GM19395 (cell line): ENCODE data around the gene ASIC3.
"Not testable (repeated sequence)": the region's sequence is repeated elsewhere in the genome, so short reads cannot be mapped to it uniquely, and the experiment has no call there.

Source experiments
- ATAC-seq: cut with Tn5 transposase; IDR thresholded peaks from one replicate; pipeline ENCODE4 v1.9.1; 2021; ENCODE audit warnings: mild to moderate bottlenecking, moderate library complexity; ENCODE audit not compliant: unreplicated experiment

ASIC3 gene

DNA sequence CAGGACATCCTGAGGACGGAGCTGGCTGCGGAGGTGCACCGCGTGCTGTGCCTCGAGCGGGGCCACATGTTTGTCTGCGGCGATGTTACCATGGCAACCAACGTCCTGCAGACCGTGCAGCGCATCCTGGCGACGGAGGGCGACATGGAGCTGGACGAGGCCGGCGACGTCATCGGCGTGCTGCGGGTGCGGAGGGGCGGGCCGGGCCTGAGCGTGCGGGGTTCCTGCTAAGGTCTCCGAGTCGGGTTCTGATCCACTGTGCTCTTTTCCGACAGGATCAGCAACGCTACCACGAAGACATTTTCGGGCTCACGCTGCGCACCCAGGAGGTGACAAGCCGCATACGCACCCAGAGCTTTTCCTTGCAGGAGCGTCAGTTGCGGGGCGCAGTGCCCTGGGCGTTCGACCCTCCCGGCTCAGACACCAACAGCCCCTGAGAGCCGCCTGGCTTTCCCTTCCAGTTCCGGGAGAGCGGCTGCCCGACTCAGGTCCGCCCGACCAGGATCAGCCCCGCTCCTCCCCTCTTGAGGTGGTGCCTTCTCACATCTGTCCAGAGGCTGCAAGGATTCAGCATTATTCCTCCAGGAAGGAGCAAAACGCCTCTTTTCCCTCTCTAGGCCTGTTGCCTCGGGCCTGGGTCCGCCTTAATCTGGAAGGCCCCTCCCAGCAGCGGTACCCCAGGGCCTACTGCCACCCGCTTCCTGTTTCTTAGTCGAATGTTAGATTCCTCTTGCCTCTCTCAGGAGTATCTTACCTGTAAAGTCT is 34.4 kb upstream of the ASIC3 start:
- ATAC-seq = no peak

DNA sequence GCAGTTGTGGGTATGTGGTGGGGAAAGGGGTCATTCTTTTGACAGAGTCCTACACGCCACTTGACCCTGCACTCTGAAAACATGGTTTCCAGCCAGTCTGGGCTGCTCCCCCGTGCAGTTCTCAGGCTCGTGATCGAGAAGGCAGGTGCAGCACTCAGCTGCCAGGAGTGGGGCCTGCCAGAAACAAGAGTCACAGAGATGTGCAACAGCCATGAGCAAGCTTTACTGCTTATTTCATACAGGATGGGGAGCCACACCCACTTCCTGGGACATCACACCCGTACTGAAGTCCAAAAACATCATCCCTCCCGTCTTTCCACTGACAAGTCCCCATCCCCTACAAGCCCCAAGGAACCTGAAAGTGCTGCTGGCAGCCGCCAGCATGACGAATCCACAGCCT is 33.4 kb upstream of the ASIC3 start:
- ATAC-seq = no peak

DNA sequence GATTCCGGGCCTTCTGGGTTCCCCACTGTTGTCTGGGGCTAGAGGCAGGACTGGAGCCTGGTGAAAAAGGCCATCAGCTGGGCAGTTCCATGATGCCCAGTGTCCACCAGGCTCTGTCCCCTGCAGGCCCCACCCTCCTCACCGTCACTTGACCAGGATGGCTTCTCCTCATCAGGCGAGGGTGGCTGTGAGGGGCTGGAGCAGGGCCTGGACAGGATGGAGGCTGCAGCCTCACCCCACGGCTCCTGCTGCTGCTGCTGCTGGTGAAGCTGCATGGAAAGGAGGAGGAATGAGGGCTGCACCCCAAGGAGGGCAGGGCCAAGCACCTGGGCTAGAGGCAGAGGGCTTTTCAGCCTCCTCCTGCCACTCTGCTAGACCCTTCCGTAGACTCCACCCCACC is 32.4 kb upstream of the ASIC3 start:
- ATAC-seq = no peak

DNA sequence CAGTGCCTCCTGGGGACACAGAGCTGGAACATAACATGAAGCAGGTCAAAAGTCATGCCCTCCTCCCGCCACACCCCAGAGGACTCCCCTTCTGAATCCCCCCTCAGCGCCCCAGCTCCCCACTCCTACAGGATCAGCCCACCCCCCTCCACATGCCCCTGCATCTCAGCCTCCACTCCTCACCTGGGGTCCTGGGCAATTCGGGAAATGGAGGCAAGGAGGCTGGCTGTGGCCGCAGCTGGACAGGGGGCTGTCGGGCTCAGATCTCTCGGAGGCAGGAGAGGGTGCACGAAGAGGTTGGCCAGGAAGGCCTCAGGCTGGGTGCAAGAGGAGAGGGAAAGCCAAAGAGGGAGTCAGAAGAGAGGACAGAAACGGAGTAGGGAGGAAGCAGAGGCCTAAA is 31.8 kb upstream of the ASIC3 start:
- no peak for ATAC-seq

DNA sequence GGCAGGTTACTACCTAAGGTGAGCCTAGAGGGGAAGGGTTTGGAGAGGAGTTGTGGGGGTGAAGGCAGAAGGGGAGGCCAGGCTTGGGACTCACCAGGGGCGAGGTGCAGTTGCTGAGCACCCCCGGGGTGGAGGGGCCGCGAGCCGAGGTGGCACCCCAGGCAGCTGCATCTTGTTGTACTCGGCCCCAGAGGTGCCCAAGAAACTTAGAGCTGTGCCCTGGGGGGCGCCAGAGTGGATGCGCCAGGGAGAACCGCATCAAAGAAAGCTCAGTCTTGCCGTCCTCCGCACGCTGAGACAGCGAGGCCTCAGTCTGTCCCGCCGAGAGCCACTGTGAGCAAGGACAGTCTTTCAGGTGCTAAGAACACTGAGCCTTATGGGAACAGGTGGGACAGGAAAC is 31.4 kb upstream of the ASIC3 start:
- ATAC-seq = no peak

DNA sequence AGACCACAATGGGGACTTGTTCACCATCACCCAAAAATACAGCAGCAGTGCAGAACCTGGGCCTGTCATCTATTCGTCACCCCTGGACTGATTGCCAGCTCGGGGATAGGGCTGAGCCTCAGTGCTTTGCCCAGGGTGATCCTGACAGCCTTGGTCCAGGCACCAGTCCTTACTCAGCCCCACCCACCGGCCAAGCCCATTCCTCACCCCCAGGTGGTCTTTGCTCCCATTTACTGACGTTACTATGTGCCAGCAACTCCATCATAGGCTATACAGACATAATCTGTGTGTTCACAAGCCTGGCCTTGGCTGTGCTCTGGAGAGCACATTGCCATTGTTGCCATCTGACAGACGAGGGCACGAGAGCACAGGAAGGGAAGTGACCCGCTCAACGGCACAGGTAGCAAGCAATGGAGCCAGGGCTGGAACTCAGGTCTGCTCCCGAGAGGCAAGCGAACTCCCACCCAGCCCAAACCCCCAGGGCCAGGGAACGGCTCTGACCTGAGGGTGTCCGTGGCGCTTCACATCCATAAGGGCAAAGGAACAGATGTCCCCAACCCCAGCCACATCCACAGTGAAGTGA is 30.9 kb upstream of the ASIC3 start:
- ATAC-seq = no peak

DNA sequence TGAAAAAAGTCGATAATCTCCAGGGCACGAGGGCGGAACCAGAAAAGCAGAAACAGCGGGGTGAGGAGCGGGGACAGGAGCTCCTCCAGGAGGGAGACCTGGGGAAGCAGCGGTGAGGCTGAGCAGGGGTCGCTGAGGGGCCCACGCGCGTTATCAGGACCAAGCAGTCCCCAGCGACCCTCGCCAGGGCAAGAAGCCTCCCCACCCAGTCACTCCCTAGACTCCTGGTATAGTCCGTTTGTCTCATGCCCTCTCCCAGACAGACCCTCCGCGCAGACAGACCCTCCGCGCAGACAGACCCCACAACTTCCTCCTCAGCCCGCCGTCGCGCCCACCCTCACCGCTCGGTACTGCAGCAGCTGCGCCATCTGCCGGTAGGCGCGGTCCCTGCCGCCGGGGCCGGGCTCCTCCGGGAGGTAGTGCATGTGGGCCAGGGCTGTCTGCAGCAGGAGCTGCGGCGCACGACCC is 30.3 kb upstream of the ASIC3 start:
- ATAC-seq = peak; percentile 56

DNA sequence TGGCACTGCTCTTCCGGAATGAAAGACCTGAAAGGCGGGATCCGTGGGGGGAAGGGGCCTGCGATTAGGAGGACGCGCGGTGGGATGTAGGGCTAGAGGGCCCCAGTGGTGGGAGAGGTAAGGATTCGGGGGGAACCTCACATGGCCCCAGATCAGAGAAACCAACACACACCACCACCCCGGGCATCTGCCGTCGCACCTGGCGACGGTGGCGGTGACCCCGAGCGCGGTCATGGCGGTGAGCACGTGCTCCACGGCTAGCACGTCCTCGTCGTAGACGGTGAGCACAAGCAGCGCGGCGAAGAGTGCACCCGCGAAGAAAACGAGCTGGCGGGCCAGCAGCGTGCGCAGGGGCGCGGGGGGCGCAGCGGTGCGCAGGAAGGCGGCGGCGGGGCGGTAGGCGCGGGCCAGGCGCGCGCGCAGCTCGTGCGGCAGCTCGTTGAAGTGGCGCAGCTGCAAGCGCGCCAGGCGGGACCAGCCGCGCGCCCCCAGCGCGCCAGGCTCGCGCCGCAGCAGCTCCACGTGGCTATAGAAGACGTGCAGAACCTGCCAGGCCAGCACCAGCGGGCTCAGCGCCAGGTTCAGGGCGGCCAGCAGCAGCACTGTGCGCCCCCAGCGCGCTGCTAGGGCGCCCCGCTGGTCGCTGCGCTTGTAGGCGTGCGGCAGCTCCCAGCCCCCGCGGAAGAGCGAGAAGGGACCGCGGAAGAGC is 29.8 kb upstream of the ASIC3 start:
- ATAC-seq = peak; percentile 10

DNA sequence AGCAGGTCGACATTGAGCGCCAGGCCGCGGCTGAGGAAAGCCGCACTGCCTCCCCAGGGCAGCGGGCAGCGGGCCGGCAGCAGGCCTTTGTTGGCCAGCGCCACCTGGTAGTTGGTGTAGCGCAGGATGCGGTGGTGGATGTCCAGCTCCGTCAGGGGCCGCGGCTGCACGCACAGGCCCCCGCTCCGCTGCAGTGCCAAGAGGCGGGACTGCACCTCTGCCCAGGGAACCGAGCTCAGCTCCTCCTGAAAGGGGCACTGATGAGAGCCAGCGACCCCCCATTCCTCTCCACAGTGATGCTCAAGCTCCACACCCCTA is 29.2 kb upstream of the ASIC3 start:
- no peak for ATAC-seq

DNA sequence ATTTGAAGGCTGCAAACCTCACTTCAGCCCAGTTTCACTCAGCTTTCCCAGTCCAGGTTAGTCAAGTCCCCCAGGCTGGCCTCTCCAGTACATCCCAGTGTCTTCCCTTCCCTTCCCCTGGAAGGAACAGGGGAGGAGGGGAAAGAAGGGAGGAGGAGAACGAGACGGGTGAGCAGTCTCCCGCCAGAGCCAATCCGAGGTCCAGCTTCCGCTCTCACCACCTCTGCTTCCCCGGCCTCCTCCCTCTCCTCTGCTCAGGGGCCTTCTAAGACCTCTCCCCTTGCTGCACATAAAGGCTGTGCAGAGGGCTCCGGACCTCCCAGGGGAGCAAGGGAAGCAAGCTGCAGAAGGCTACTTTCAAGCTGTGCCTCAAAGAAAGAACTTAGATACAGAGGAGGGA is 28.1 kb upstream of the ASIC3 start:
- ATAC-seq = no peak

DNA sequence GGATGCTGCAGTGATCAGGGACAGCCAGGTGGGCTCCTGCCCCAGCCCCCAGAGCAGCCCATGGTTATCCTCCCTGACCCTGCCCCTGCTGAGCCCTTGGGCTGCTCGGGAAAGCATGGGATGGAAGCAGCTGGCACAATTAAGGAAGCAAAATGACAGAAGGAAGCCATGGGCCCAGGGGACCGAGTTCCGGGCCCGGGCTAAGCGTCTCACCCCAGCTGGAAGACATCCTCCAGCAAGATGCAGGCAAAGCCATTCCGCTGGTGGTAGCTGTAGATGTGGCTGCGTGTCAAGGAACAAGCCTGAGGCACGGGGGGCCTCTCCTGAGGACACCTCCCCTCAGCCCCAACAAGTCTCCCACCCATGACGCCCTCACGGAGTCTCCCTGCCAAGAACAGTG is 25.1 kb upstream of the ASIC3 start:
- ATAC-seq = no peak

DNA sequence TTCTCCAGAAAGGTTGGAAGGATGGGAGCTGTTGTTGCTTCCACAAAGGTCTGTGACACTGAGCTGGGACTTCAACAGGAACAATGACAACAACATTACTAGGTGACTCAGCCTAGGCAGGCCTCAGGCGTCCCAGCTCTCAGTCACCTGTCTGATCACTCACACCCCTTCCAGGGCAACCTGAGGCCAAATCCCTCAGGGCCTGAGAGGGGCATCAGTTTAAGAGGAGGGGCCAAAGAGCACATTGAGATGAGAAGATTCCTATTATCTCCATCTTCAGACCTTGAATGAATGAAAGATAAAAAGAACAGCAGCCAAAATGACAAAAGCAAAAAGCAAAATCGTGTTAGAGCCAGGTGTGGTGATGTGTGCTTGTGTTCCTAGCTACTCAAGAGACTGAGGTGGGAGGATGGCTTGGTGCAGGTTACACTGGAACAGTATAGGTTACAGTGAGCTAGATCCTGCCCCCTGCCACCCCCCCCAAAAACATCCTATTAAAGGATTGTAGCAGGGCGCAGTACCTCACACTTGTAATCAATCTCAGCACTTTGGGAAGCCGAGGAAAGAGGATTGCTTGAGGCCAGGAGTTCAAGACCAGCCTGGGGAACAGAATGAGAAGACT is 23.8 kb upstream of the ASIC3 start, which contains the start of gene ATG9B:
Gene ATG9B, minus strand, starts transcription at position 60 of the 622 bp plus-strand sequence. CDS start 71 bp downstream, outside the sequence.
- no peak for ATAC-seq

DNA sequence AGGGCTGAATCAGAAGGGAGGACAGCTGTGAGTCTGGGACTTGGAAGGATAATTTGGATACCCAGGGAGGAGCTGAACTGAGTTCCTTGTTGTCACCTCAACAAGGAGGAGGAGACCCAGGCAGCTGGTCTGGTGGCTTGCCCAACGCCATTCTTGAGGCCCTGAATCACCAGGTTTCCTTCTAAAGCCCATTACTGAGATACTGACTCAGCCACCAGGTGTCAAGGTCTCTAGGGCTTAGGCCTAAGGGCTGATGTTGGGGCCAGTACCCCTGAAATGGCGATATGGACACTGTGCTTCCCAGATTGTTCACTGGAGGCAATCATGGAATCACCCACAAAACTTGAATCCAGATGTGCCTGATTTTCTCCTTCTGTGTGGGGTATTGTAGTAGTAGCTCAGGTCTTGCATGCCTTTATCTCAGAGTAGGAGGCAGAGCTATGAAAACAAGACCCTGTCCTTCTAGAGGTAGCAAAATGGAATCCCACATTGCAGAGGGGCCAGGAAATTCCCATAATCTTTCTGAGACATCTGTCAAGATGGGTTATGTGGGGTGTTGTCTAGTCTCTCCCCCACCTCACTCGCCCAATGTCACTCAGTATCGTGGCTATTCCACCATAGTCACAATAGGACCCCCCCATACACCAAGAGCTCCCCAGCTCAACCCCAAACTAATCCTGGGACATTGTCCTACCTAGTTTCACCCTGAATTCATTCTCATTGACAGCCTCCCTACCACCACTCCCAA is 22.2 kb upstream of the ASIC3 start:
- ATAC-seq = no peak

DNA sequence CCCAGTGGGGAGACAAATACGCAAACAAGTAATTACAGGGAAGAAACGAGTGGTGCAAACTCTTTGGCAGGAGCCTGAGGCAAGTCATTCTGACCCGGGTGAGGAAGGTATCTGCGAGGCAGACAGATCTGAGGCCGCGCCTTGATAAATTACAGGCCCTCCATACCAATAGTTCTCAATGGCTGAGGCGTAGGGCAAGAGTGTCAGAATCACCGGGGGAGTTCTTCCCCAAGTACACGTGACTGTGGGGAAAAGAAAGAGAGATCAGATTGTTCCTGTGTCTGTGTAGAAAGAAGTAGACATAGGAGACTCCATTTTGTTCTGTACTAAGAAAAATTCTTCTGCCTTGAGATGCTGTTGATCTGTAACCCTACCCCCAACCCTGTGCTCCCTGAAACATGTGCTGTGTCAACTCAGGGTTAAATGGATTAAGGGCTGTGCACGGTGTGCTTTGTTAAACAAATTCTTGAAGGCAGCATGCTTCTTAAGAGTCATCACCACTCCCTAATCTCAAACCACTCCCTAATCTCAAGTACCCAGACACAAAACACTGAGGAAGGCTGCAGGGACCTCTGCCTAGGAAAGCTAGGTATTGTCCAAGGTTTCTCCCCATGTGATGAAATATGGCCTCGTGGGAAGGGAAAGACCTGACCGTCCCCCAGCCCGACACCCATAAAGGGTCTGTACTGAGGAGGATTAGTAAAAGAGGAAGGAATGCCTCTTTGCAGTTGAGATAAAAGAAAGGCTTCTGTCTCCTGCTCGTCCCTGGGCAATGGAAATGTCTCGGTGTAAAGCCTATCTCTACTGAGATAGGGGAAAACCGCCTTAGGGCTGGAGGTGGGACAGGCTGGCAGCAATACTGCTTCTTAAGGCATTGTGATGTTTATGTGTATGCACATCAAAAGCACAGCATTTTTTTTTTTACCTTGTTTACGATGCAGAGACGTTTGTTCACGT is 21.3 kb upstream of the ASIC3 start:
- not testable (repeated sequence) for ATAC-seq

DNA sequence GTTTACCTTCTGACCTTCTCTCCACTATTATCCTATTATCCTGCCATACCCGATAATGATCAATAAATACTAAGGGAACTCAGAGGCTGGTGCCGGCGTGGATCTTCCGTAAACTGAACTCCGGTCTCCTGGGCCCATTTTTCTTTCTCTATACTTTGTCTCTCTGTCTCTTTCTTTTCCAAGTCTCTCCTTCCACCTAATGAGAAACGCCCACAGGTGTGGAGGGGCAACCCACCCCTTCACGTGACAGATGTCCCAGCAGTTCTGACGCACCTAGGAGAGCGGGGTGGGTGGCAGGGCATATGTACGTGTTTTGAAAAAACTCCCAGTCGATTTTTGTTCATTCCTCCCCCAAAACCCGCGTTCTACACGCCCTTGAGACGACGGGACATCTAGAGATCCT is 20.6 kb upstream of the ASIC3 start:
- peak; percentile 26 for ATAC-seq

DNA sequence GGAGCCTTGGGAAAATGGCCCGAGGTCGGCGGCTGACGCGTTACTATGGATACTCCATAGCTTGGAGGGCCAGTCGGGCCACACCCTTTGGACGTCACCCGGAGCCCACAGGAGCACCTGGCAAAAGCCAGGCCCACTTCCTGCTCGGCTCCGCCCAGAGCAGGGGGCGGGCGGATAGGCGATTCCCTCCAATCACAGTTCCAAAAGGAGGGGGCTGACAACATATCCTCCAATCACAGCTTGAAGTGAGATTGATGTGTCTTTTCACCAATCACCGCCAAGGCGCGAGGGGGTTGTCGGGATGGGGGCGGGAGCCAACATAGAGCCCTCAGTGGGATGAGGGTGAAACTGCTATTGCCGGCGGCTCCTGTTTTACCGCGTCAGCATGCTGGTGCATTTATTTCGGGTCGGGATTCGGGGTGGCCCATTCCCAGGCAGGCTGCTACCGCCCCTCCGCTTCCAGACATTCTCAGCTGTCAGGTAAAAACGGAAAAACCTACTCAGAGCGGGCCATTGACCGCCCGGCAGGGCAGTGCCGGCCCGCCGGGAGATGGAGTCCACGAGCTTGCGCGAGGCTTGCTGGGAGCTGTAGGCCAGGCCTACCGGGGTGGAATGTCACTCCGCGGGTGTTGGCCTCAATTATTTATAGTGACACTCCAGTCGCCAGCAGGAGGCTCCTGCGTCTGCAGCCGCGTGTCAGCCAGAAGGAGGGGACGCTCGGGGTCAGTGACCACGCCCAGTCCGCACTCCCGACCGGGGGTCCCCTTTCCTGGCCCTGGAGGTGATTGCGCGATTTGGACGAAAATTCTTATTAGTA is 20.0 kb upstream of the ASIC3 start, which contains the start of gene ABCB8:
Gene ABCB8, plus strand, starts transcription at position 320 of the 817 bp plus-strand sequence. Its CDS starts 66 bp downstream, at position 386.
- peak; percentile 95 for ATAC-seq

DNA sequence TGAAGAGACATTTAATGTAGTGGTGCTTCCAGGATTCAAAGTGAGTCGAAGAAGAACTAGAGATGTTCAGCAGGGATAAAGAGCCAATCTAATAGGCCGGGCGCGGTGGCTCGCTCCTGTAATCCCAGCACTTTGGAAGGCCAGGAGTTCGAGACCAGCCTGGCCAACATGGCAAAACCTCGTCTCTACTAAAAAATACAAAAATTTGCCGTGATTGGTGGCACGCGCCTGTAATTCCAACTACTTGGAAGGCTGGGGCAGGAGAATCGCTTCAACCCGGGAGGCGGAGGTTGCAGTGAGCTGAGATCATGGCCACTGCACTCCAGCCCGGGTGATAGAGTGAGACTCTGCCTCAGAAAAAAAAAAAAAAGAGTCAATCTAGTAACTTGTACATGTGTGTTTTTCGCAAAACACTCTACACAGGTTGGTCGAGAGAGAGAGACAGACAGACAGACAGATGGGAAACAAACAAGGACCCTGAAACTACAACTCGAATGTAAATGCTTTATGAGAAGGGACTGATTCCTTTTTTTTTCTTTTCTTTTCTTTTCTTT is 19.3 kb upstream of the ASIC3 start:
- no peak for ATAC-seq

DNA sequence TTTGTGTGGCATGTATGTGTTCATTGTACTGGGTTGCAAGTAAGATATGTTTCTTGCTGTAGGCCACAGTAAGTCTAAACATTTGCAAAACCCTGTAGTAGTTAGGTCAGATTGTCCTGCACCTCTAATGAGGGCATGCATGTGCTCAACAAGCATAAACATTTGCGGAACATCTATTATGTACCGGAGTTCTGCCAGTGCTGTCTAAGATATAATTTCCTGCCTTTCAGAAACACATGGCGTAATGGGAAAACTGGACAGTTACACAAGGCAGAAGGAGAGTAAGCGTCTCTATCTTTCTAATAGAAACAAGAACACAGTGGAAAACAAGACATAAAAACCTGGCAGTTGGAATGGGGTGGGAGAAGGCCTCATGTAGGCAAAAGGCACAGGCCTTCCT is 17.3 kb upstream of the ASIC3 start:
- no peak for ATAC-seq
